ENCODE measurements around the gene CLCA4. TPM values are rescaled to one million over a fixed set of nuclear protein-coding genes. Genes with fewer than 3 reads are reported as not detected.
"Not testable (repeated sequence)": the region's sequence is repeated elsewhere in the genome, so short reads cannot be mapped to it uniquely, and the experiment has no call there.

The CLCA4 gene
- total RNA-seq, 2 donors from 2014 or later, result not detected

DNA sequence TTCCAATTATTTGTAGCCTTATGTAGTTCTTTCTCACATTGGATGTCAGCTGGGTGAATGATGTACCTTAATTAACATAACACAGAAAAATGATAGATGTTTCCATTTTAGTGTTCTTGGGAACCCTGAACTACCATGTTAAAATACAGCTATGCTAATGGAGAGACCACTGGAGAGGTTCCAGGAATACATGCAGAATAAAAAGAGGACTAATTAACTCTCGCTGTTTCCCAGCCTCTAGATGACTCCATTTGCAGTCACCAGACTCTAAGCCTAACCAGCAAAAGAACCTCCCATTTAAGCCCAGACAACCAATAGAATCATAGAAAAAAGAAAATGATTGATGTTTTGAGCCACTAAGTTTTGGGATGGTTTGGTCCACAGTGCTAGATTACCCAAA lies 36.2 kb downstream of the CLCA4 start:
- Histone ChIP-seq H3K27ac (no peak overlapping the region), H3K36me3 (no peaks in the 10 kb centered on the region), H3K27me3 (replicated peaks; ENCODE audit: insufficient read depth) (no peaks in the 10 kb centered on the region), H3K9me3 (no peaks in the 10 kb centered on the region), H3K4me3 (no peak overlapping the region), H3K4me1 (ENCODE audit: control insufficient read depth in 1 of 2, low read depth in 2 of 2) (no peaks in the 10 kb centered on the region)
- ATAC-seq (ENCODE audit: insufficient number of reproducible peaks, low FRiP score, low read depth), result no peak
- TF ChIP-seq, protein P1, sequence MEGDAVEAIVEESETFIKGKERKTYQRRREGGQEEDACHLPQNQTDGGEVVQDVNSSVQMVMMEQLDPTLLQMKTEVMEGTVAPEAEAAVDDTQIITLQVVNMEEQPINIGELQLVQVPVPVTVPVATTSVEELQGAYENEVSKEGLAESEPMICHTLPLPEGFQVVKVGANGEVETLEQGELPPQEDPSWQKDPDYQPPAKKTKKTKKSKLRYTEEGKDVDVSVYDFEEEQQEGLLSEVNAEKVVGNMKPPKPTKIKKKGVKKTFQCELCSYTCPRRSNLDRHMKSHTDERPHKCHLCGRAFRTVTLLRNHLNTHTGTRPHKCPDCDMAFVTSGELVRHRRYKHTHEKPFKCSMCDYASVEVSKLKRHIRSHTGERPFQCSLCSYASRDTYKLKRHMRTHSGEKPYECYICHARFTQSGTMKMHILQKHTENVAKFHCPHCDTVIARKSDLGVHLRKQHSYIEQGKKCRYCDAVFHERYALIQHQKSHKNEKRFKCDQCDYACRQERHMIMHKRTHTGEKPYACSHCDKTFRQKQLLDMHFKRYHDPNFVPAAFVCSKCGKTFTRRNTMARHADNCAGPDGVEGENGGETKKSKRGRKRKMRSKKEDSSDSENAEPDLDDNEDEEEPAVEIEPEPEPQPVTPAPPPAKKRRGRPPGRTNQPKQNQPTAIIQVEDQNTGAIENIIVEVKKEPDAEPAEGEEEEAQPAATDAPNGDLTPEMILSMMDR (IDR thresholded peaks at IDR 0.05), result no peak
- no peak for DNase-seq (ENCODE audit: low spot score)

DNA sequence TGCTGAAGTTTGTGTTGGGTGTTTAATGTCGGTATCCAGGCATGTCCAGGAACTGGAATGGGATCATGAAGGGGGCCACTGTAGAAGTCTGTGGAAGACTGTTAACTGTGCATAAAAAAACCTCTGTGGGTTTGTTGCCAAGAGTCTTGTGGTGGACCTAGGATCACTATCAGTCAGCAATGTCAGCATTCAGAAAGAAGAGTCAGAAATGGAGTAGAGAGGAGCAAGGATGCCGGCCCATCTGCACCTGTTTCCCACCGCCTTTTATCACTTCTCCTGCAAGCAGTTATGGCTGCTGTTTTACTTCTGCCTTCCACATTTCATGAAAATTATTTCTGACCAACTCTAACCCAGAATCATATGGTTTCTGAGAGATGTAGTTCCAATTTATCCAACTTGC lies 36.7 kb downstream of the CLCA4 start:
- Histone ChIP-seq H3K4me1 (ENCODE audit: control insufficient read depth in 1 of 2, low read depth in 2 of 2) (no peaks in the 10 kb centered on the region), H3K4me3 (no peak overlapping the region), H3K36me3 (no peaks in the 10 kb centered on the region), H3K27ac (no peak overlapping the region), H3K27me3 (replicated peaks; ENCODE audit: insufficient read depth) (no peaks in the 10 kb centered on the region), H3K9me3 (no peaks in the 10 kb centered on the region)
- TF ChIP-seq, protein P1 (IDR thresholded peaks at IDR 0.05), result no peak
- ATAC-seq (ENCODE audit: insufficient number of reproducible peaks, low FRiP score, low read depth) (no peak), DNase-seq (ENCODE audit: low spot score) (no peak)

DNA sequence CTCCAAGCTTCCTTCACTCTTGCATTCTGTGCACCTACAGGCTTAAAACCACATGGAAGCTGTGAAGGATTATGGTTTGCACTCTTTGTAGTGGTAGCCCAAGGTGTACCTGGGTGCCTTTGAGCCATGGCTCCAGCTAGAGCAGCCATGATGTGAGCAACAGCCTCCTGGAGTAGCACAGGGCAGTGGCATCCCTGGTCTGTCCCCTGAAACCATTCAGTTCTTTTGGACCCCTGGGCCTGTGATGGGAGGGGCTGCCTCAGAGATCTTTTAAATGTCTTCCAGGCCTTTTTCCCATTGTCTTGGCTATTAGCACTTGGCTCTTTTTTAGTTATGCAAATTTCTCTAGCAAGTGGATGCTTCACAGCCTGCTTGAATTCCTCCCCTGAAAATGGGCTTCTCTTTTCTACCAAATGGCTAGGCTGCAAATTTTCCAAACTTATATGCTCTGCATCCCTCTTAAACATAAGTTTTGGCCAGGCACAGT lies 47.4 kb downstream of the CLCA4 start:
- Histone ChIP-seq H3K9me3 (peaks cover 9% of the 10 kb centered on the region), H3K4me3 (no peak overlapping the region), H3K4me1 (ENCODE audit: control insufficient read depth in 1 of 2, low read depth in 2 of 2) (no peaks in the 10 kb centered on the region), H3K27me3 (replicated peaks; ENCODE audit: insufficient read depth) (no peaks in the 10 kb centered on the region), H3K36me3 (no peaks in the 10 kb centered on the region), H3K27ac (no peak overlapping the region)
- TF ChIP-seq, protein P1 (IDR thresholded peaks at IDR 0.05), result no peak
- DNase-seq (ENCODE audit: low spot score) (no peak), ATAC-seq (ENCODE audit: insufficient number of reproducible peaks, low FRiP score, low read depth) (no peak)

DNA sequence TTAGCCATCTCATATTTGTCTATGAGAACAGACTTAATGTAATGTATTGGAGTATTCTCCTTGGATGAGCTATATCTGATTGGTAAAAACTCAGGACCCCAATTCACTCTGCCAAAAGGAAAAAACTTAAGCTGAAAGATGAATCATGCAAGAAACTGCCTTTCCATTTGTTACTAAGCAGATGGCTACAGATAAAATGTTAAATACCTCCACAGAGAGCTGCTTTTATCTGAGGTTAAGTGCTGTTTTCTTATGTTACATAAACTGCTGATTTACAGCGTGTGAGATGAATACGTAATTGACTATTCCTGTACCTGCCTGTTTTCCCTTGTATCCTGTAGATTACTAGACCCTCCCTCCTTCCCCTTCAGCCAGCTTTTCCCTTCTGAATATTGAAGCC lies 49.3 kb downstream of the CLCA4 start:
- H3K4me3 ChIP-seq, result no peak overlapping the region
- H3K27me3 ChIP-seq (replicated peaks; ENCODE audit: insufficient read depth), result no peaks in the 10 kb centered on the region
- TF ChIP-seq, protein P1 (IDR thresholded peaks at IDR 0.05), result no peak
- DNase-seq (ENCODE audit: low spot score), result no peak
- no peaks in the 10 kb centered on the region for H3K36me3 ChIP-seq
- ATAC-seq (ENCODE audit: insufficient number of reproducible peaks, low FRiP score, low read depth), result no peak
- H3K4me1 ChIP-seq (ENCODE audit: control insufficient read depth in 1 of 2, low read depth in 2 of 2), result no peaks in the 10 kb centered on the region
- H3K27ac ChIP-seq, result no peak overlapping the region
- H3K9me3 ChIP-seq, result peaks cover 9% of the 10 kb centered on the region

DNA sequence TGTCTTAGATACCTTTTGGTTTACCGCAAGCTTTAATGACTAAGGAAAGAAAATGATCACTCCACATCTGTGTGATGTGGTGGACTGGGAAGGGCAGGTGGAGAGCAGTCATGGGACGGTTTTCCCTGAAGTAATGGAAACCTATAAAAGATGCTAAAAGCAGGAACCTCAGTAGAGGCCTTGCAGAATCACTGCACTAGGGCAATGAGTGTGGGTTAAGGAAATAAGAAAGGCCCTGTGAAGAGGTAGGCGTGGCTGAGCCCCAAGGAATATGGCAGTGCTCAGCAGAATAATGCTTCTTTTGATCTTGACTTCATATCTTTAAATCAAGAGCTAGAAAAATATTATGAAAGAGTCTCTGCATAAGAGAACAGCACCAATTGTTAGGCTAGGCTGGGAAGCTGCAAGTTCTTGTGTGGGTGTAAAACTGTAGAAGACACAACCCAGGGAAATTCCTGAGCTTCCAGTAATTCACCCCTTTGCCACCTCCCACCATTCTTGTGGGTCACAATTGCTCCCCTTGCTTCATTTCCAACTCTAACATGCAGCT lies 49.9 kb downstream of the CLCA4 start:
- Histone ChIP-seq H3K27me3 (replicated peaks; ENCODE audit: insufficient read depth) (no peaks in the 10 kb centered on the region), H3K4me1 (ENCODE audit: control insufficient read depth in 1 of 2, low read depth in 2 of 2) (no peaks in the 10 kb centered on the region), H3K36me3 (no peaks in the 10 kb centered on the region), H3K9me3 (peaks cover 9% of the 10 kb centered on the region), H3K27ac (no peak overlapping the region), H3K4me3 (no peak overlapping the region)
- TF ChIP-seq, protein P1 (IDR thresholded peaks at IDR 0.05), result no peak
- DNase-seq (ENCODE audit: low spot score), result no peak
- ATAC-seq (ENCODE audit: insufficient number of reproducible peaks, low FRiP score, low read depth), result no peak

DNA sequence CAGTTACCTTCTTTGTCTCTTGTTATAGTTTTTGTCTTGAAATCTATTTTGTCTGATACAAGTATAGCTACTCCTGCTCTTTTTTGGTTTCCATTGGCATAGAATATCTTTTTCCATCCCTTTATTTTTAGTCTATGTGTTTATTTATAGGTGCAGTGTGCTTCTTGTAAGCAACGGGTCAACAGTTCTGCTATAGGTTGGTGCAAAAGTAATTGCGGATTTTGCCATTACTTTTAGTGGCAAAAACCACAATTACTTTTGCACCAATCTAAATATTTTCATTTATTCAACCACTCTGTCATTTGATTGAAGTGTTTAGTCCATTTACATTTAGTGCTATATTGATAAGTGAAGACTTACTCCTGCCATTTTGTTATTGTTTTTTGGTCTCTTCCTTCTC lies 59.2 kb downstream of the CLCA4 start:
- ATAC-seq (ENCODE audit: insufficient number of reproducible peaks, low FRiP score, low read depth); H3K9me3 ChIP-seq; DNase-seq (ENCODE audit: low spot score); H3K27ac ChIP-seq; H3K36me3 ChIP-seq; H3K4me1 ChIP-seq (ENCODE audit: control insufficient read depth in 1 of 2, low read depth in 2 of 2); H3K4me3 ChIP-seq; H3K27me3 ChIP-seq (replicated peaks; ENCODE audit: insufficient read depth): not testable (repeated sequence)
